WERI-Rb-1 (cell line): ENCODE results near the gene PCLO.

Source experiments
- DNase-seq: peaks from one replicate; pipeline ENCODE4 v3.0.0-alpha.2; 2020
- H3K27ac ChIP-seq: fragments of 250-450 bp; sonication (Bioruptor Pico); 2 replicates; pipeline ENCODE4 v1.5.1; 2020; ENCODE audit warnings: mild to moderate bottlenecking, moderate library complexity
- H3K27me3 ChIP-seq: fragments of 250-450 bp; sonication (Bioruptor Pico); 2 replicates; pipeline ENCODE4 v1.5.1; 2021; ENCODE audit warnings: mild to moderate bottlenecking, low read depth, moderate library complexity; ENCODE audit not compliant: insufficient read depth, severe bottlenecking
- H3K36me3 ChIP-seq: fragments of 250-450 bp; sonication (Bioruptor Pico); 2 replicates; pipeline ENCODE4 v1.5.1; 2020; ENCODE audit warnings: mild to moderate bottlenecking, moderate library complexity
- H3K4me3 ChIP-seq: 2 replicates; pipeline ENCODE4 v1.5.1; 2011; ENCODE audit warnings: low read depth, mild to moderate bottlenecking, control low read depth, low read length
- H3K9me3 ChIP-seq: fragments of 250-450 bp; sonication (Bioruptor Pico); 2 replicates; pipeline ENCODE4 v1.5.1; 2021; ENCODE audit warnings: mild to moderate bottlenecking, moderate library complexity; ENCODE audit not compliant: severe bottlenecking
- TF ChIP-seq, protein P1 (sequence below): IDR thresholded peaks from 2 replicates; pipeline ENCODE4 v1.5.1; 2011; ENCODE audit warnings: low read depth, mild to moderate bottlenecking, control low read depth, inconsistent platforms, low read length

The PCLO gene

DNA sequence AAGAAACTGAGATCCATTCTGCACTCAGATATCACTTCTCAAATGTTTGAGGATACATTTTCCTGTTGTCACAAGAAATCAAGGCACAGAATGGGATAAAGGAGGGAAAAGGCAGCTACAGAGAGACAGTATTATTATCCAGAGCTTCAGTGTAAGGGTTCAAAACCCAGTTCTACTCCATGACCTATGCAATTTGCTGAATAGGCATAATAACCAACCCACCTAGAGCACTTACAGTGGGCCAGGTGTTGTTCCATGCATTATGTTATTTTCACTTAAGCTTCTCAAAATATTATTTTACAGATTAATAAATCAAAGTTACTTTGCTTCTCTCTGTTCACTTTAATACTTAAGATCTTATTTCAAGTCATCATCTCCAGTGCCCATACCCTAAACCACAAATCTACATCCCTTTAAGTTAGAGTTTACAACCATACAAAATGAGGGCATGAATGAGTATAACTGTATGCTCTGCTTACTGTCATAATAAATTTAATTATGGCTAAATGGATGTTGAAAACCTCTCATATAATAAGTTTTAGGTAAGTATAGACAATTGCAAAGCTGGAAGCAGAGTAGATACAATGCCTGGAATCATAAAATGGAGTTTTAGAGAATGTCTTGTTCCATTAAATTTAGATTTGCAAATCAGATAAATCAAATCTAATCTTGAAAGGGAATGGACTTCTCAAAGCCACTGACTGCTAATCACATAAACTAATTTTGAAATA, 28.1 kb upstream of the PCLO start:
- H3K9me3 ChIP-seq = no peaks in the 10 kb centered on the region
- H3K27ac ChIP-seq = no peak overlapping the region
- H3K4me3 ChIP-seq = no peak overlapping the region
- no peaks in the 10 kb centered on the region for H3K36me3 ChIP-seq
- DNase-seq = no peak
- TF ChIP-seq, protein P1, sequence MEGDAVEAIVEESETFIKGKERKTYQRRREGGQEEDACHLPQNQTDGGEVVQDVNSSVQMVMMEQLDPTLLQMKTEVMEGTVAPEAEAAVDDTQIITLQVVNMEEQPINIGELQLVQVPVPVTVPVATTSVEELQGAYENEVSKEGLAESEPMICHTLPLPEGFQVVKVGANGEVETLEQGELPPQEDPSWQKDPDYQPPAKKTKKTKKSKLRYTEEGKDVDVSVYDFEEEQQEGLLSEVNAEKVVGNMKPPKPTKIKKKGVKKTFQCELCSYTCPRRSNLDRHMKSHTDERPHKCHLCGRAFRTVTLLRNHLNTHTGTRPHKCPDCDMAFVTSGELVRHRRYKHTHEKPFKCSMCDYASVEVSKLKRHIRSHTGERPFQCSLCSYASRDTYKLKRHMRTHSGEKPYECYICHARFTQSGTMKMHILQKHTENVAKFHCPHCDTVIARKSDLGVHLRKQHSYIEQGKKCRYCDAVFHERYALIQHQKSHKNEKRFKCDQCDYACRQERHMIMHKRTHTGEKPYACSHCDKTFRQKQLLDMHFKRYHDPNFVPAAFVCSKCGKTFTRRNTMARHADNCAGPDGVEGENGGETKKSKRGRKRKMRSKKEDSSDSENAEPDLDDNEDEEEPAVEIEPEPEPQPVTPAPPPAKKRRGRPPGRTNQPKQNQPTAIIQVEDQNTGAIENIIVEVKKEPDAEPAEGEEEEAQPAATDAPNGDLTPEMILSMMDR = no peak
- no peaks in the 10 kb centered on the region for H3K27me3 ChIP-seq

DNA sequence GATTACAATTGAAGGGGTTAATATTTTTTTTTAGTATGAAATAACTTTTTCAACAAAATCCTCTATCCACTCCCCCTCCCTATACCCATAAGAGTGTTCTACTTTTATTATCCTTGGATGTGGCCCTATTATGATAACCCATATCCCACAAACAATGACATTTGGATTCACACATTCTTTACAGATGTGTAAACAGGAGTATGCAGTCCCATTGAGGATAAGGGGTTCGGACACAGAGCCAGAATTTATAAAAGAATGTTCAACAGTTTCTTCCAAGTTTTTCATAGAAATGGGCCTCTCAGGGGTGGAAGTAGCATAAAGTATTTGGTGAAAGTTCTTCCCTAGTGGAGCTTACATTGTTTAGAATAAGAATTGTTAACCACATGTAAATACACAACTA, 16.1 kb upstream of the PCLO start:
- Histone ChIP-seq H3K9me3 (no peaks in the 10 kb centered on the region), H3K36me3 (no peaks in the 10 kb centered on the region), H3K27ac (no peak overlapping the region), H3K27me3 (no peaks in the 10 kb centered on the region), H3K4me3 (no peak overlapping the region)
- TF ChIP-seq, protein P1 = no peak
- DNase-seq = no peak

DNA sequence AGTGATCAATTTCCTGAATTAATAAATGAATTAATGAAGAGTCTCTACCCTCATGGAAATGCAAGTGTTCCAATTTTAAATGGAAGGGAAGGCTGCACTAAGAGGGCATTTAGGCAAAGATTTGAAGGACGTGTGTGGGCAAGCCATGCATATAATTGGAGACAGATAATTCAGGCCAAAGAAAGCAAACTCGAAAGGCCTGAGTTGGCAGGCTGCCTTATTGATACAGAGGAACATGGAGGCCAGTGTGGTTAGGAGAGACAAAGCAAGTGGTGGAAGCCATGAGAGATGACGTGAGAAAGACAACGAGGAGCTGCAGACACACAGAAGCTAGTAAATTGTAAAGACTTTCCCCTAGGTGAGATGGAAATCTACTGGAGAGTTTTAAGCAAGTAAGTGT, 15.4 kb upstream of the PCLO start:
- DNase-seq = no peak
- Histone ChIP-seq H3K36me3 (no peaks in the 10 kb centered on the region), H3K27me3 (no peaks in the 10 kb centered on the region), H3K9me3 (no peaks in the 10 kb centered on the region), H3K4me3 (no peak overlapping the region), H3K27ac (no peak overlapping the region)
- TF ChIP-seq, protein P1 = no peak

DNA sequence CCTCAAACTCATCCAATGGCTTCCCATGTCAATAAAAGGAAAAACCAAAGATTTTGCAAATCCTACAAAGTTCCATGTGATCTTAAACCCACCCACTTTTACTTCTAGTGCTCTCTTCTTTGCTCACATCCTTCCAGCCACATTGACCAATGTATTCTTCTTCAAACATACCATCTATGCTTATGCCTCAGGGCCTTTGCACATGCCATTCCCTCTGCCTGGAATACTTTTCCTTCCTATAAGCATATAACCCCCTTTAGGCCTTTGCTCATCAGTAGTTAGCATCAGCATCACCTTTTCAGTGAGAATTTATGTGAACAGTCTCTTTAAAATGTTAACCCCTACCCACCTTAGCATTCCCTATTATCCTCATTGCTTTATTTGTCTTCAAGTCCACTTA, 11.0 kb upstream of the PCLO start:
- H3K4me3 ChIP-seq = no peak overlapping the region
- no peaks in the 10 kb centered on the region for H3K9me3 ChIP-seq
- no peaks in the 10 kb centered on the region for H3K36me3 ChIP-seq
- H3K27me3 ChIP-seq = no peaks in the 10 kb centered on the region
- H3K27ac ChIP-seq = no peak overlapping the region
- no peak for DNase-seq
- TF ChIP-seq, protein P1 = no peak

DNA sequence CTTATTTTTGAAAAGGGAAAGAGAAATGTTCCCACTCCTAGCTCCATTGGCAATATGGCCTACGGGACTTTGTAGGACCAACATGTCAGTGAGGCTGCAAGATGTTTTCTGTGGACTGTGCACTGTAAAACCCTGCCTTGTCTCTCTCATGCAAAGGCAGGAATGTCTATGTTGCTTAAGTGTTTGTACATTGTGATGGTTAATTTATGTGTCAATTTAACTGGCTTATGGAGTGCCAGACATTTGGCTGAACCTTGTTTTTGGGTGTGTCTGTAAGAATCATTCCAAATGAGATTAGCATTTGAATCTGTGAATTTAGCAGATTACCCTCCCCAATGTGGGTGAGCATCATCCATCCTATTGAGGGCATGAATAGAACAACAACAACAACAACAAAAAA, 4.1 kb upstream of the PCLO start:
- Histone ChIP-seq H3K27ac (no peak overlapping the region), H3K4me3 (no peak overlapping the region), H3K27me3 (no peaks in the 10 kb centered on the region), H3K9me3 (no peaks in the 10 kb centered on the region), H3K36me3 (no peaks in the 10 kb centered on the region)
- TF ChIP-seq, protein P1 = no peak
- DNase-seq = no peak

DNA sequence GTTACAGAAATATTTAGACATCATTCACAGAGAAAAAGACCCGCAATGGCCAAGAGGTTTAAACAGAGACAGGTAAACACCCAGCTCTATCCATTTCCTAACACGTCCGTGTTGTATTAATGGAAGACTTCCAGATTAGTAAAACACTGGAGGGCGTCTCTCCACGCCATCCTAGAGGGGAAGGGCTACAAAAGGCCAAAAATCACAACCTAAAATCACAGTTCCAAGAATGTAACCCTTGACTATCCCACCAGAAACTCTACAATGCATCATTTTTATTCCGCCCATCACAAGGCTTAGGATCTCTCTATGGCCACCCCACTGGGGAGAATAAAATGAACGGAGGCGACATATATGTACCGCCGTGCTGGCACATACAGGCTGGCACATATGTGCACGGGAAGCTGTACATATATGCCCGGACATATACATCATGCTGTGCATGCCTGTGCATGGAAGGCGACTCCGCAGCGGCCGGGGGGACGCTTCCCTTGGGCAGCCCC, 734 bp downstream of the PCLO start:
- H3K36me3 ChIP-seq = no peaks in the 10 kb centered on the region
- TF ChIP-seq, protein P1 = no peak
- no peaks in the 10 kb centered on the region for H3K27me3 ChIP-seq
- peak overlapping the region; percentile 93 for H3K27ac ChIP-seq
- no peaks in the 10 kb centered on the region for H3K9me3 ChIP-seq
- peak overlapping the region; percentile 96 for H3K4me3 ChIP-seq
- DNase-seq = no peak
